Putamen (tissue), 1 donor: Measurements from ENCODE around the gene SORD.
A peak's percentile ranks its signal among the peaks of the same experiment; 100 is the strongest.

Experiments used
- DNase-seq: peaks from one replicate; pipeline ENCODE4 v3.0.0-alpha.2; 2016; ENCODE audit warnings: low spot score

The SORD gene

DNA sequence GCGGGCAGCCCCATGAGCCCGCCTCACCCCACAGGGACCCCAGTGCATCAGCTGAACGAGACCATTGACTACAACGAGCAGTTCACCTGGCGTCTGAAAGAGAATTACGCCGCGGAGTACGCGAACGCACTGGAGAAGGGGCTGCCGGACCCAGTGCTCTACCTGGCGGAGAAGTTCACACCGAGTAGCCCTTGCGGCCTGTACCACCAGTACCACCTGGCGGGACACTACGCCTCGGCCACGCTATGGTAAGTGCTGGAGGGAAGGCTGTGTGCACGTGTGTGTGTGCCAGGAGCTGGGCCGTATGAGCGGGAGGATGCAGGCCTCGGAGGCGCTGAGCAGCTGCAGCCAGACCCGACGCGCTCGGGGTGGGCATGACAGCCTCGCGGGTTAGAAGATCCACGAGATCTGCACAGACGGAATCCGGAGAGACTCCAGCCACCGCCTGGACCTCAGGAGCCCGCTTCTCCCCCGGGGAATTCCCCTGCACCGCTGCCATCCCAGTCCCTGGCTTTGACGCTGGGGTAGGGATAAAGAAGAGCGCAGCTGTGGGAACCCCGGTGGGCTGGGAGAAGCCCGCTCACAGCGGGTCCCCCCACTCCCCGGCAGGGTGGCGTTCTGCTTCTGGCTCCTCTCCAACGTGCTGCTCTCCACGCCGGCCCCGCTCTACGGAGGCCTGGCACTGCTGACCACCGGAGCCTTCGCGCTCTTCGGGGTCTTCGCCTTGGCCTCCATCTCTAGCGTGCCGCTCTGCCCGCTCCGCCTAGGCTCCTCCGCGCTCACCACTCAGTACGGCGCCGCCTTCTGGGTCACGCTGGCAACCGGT, 93.7 kb downstream of the SORD start:
- DNase-seq, result no peak

DNA sequence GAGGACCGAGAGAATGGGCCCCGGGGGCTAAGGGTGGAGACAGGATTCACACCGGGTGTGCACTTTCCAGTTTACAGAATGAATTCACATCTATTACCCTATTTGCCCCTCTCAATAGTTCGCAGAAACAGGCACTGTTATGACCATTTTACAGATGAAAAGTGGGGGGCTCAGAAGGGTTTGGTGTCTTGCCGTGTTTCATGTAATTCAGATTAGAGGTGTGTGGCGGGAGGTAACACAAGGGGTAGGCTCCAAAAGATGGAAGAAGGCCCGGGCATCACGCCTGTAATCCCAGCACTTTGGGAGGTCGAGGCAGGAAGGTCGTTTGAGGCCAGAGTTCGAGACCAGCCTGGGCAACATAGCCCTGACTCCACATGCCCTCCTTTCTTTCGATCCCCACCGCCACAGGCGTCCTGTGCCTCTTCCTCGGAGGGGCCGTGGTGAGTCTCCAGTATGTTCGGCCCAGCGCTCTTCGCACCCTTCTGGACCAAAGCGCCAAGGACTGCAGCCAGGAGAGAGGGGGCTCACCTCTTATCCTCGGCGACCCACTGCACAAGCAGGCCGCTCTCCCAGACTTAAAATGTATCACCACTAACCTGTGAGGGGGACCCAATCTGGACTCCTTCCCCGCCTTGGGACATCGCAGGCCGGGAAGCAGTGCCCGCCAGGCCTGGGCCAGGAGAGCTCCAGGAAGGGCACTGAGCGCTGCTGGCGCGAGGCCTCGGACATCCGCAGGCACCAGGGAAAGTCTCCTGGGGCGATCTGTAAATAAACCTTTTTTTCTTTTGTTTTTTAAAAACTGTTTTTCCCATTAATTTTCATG, 94.5 kb downstream of the SORD start:
- no peak for DNase-seq

DNA sequence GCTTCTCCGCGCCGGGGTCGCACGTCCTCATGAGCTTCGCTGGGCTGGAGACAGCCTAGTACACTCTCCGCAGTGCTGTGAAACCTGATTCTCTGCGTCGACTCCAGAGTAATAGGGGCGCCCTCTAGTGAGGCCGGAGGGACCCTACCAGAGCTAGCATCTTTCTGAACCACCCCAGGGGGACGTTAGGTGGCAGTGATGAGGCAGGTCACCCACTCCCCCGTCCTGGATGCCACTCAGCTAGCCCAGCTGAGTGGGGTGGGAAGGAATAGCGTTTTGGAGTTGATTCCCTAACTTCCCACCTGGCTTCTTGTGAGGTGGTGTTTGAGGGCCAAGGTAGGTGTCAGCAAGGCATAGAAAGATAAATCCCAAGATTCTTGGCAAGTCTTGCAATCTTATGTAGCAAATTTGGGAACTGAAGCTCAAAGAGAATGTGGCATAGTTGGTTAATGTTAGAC, 95.2 kb downstream of the SORD start:
- peak; percentile 90 for DNase-seq

DNA sequence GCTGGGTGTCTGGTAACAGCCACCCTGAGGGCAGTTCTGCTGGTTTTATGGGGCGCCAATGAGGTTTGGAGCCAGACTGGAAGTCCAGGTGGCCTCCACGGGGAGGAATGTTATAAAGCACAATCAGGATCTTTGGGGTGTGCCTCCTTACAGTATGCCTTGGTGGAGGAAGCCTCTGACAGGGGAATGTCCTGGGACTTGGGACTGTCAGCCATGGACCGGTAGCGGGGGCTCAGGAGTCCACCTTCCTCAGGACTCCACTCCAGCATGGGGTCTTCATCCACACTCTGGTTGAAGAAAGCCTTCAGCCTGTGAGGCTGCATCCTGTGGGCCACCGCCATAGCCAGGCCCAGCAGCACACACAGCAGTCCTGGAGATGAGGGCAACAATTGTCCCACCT, 96.0 kb downstream of the SORD start:
- DNase-seq, result no peak

DNA sequence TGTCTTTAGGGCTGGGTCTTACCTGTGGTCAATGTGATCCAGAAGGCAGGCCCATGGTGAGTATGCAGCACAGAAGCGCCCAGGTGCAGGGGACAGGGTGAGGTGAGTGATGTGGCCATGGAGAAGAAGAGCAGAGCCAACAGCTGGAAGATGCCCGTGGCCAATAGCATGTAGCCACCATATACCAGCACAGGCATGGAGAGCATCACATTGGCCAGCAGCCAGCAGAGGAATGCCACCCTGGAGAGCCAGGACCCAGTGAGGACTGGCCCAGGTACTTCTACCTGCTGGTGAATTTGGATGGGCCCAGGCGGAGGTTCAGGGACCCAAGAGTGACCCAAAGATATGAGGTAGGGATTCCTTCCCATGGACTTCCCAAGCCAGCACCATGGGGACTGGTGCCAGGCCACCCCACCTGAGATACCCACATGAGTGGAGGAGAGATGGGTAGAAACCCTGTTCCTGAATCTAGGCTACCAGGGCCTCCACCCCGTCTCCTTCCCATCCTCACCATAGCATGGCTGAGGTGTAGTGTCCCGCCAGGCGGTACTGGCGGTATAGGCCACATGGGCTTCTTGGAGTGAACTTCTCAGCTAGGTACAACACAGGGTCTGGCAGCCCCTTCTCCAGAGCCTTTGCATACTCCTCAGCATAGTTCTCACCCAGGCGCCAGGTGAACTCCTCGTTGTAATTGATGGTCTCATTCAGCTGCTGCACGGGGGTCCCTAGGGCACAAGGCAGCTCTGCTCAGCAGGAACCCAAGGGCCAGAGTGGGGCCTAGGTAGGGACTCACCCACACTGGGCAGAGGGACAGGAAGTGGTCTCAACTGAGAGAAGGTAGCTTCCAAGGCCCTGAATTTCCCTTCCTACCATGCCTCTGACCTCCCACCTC, 97.3 kb downstream of the SORD start:
- no peak for DNase-seq

DNA sequence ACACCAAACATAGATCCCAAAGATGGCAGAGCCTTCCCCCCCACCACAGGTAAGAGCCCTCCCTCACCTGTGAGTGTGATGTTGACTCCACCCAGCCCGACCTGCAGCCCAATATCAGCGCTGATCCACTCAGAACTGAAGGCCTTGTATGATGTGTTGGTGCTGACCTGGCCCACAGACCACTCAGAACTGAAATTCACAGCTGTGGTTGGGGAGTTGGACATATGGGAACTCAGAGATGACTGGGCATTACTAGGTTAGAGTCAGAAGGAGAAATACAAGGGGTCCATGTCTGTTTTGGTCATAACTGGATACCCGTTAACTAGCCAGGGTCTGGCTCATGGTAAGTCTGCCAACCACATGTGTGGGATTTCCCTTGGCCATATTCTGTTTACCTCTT, 98.0 kb downstream of the SORD start:
- no peak for DNase-seq

DNA sequence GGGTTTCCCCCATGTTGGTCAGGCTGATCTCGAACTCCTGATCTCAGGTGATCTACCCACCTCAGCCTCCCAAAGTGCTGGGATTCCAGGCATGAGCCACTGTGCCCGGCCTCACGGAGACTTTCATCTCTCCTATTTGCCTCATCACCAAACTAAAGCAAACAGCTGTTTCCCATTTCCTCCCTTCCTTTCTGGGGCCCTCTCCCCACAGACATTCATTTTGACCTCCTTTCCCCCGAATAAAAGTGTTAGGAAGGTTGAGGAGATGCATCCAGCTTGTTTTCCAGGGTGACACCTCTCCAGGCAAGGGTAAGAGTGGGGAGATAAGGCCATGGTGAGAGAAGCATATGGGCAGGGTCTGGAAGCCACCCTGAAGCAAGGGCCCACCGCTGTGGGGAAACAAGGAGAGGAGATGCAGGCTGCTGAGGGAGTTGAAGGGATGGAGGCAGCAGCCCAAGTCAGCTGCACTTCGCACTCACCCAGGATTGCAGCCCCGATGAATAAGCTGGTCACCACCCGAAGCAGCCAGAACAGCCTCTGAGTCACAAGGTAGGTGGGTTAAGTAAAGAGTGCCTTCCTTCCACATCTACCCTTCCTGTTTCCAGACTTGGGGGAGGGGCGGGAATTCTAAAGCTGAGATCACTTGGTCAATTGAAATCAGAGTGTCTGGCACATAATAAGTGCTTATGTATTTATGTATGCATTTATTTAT, 98.9 kb downstream of the SORD start:
- DNase-seq, result no peak

DNA sequence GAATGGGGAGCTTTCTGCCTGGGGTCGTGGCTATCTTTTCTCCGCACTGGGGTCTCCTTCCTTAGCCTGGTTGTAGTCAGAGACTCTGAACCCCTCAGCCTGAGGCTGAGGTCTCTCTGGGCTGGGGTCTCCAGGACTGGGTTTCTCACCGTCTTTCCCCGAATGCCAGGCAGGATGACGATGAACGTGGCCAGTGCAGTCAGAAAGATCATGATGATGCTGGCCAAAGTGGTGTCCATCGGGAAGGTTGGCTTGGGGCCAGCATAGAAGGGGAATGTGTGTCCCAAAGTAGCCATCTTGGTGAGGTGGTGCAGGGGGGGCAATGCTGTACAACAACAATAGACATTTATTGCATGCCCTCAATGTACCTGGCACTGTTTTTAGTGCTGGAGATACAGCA, 99.7 kb downstream of the SORD start:
- no peak for DNase-seq

DNA sequence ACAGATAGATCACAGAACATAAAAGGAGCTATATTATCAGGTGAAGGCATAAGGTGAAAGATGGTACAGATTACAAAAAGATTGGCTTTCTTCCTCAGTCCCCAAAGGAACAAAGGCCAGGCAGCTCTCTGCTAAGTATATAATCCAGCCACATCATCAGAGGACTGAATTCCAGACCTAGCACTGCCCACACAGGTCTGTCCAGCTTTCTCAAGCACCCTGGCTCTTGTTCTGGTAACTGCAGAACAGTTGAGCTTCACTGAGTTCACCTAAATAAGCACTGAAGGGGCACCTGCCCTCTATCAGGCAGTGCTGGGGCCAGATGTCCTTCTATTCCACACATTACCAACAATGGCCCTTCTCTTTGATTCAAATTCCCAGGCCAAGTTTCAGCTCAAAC, 100.4 kb downstream of the SORD start:
- DNase-seq, result no peak

DNA sequence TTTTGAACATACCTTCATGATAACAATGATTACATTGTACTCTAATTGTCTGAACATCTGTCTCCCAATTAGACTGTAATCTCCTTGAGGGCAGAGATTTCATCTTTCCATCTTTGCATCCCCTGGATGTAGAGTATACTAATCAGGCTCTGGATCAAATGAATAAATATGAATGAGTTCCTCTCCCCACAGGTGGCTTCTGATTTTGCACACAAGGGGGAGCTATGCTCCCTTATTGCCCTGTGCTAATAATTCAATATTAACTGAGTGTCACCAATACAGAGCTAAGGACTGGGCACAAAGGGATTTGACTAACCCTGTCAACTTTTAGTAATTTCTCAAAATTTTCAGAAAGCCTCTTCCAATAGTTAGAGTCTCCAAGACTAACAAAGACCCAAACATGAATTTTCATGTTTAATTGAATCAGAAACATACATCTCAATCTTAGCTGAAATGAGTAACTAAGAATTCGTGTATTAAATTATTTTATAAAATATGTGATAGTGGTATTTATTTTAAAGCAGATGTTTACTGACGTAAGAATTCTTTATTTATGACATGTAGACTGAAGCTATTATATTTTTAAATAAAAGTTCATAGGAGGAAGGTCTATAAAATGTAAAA, 103.7 kb downstream of the SORD start:
- DNase-seq, result no peak
